ENCODE data around the gene GMNN.
"Not testable (repeated sequence)": the region's sequence is repeated elsewhere in the genome, so short reads cannot be mapped to it uniquely, and the experiment has no call there.

GMNN gene

DNA sequence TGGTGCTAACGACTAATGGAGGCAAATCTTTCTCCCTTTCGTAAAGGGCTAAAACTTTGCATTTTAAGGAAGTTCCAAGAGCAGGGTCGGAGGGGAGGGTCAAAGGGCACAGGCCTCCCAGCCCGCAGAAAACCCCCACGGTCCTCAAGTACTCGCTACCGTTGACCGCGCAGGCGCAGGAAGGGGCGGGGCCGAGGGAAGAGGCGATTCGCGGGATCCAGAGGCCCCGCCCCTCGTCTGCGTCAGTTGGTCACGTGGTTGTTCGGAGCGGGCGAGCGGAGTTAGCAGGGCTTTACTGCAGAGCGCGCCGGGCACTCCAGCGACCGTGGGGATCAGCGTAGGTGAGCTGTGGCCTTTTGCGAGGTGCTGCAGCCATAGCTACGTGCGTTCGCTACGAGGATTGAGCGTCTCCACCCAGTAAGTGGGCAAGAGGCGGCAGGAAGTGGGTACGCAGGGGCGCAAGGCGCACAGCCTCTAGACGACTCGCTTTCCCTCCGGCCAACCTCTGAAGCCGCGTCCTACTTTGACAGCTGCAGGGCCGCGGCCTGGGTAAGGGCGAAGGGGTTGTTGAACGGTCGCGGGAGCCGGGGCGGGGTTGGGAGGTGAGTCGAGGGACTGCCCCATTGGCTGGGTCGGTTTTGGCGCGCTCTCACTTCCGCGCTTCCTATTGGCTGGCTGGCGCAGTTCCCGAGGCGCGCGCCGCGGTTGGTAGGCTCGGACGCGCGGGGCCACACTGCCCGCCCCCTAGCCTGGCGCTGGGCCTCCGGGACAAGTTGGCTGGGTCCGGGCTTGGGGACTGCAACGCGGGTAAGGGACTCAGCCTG, at the start of gene GMNN:
Gene GMNN, plus strand, starts transcription at position 242 of the 824 bp plus-strand sequence. CDS start 2,310 bp downstream, outside the sequence.
- peak; percentile 84 for DNase-seq (ENCODE audit: low spot score)

DNA sequence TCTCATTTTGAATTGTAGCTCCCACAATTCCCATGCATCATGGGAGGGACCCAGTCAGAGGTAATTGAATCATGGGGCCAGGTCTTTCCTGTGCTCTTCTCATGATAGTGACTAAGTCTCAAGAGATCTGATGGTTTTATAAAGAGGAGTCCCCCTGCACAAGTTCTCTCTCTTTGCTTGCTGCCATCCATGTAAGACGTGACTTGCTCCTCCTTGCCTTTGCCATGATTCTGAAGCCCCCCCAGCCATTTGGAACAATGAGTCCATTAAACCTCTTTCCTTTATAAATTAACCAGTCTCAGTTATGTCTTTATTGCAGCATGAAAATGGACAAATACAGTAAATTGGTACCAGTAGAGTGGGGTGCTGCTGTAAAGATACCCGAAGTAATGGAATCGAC, 44.1 kb upstream of the GMNN start:
- DNase-seq (ENCODE audit: low spot score) = not testable (repeated sequence)

DNA sequence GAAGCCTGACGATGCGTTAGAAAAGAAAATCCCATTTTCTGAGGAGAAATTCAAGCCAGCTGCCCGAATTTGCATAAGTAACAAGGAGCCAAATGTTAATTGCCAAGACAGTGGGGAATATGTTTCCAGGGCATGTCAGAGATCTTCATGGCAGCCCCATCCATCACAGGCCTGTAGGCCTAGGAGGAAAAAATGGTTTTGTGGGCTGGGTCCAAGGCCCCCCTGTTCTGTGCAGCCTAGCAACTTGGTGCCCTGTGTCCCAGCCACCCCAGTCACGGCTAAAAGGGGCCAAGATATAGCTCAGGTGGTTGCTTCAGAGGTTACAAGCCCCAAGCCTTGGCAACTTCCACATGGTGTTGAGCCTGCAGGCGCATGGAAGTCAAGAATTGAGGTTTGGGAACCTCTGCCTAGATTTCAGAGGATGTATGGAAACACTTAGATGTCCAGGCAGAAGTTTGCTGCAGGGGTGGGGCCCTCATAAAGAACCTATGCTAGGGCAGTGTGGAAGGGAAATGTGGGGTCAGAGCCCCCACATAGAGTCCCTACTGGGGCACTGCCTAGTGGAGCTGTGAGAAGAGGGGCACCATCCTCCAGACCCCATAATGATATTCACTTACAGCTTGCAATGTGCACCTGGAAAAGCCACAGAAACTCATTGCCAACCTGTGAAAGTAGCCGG, 43.1 kb upstream of the GMNN start:
- DNase-seq (ENCODE audit: low spot score) = not testable (repeated sequence)

DNA sequence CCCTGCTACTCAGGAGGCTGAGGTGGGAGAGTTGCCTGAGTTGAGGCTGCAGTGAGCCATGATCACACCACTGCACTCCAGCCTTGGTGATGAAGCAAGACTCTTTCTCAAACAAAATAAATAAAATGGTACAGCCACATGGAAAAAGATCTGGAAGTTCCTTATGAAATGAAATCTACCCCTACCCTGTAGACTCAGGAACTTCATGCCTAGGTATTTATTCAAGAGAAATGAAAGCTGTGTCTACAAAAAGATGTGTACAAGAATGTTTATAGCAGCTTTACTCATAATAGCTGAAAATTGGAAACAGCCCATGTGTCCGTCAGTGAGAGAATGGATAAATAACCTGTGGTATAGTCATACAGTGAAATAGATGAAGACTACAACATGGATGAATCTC, 40.6 kb upstream of the GMNN start:
- DNase-seq (ENCODE audit: low spot score) = no peak

DNA sequence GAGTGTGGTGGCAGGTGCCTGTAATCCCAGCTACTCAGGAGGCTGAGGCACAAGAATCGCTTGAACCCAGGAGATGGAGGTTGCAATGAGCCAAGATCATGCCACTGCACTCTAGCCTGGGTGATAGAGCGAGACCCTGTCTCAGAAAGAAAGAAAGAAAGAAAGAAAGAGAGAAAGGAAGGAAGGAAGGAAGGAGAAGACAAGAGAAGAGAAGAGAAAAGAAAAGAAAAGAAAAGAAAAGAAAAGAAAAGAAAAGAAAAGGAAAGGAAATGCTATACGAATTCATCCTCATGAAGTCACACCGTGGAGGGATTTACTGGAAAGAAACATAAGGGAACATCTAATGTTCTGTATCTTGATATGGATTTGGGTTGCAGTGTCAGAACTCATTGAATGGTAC, 40.0 kb upstream of the GMNN start:
- not testable (repeated sequence) for DNase-seq (ENCODE audit: low spot score)

DNA sequence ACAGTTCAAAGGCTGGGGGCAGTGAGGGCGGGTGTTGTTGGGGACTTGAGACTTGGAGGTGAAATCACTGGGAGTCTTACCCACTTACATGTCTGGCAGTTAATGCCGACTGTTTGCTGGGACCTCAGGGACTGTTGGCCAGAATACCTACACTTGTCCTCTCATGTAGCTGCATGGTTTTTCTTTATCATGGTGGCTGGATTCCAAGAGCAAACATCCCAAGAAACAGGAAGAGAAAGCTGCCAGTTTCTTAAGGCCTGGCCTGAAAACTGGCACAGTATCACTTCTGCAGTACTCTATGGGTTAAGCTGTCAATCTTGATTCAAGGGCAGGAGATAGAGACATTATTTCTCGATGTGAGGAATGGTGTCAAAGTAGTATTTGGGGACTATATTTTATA, 36.0 kb upstream of the GMNN start:
- no peak for DNase-seq (ENCODE audit: low spot score)

DNA sequence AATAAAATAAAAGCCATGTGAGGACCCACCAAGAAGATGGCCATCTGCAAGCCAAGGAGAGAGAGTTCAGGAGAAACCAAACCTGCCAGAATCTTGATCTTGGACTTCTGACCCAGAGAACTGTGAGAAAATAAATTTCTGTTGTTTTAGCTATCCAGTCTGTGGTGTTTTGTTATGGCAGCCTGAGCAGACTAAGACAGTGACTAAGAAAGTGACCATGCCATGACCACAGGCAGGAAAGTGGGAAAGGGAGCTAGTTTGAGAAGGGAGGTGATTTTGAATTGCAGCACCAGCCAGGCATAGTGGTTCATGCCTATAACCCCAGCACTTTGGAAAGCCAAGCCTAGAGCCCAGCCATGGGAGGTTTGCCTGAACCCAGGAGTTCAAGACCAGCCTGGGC, 33.9 kb upstream of the GMNN start:
- no peak for DNase-seq (ENCODE audit: low spot score)

DNA sequence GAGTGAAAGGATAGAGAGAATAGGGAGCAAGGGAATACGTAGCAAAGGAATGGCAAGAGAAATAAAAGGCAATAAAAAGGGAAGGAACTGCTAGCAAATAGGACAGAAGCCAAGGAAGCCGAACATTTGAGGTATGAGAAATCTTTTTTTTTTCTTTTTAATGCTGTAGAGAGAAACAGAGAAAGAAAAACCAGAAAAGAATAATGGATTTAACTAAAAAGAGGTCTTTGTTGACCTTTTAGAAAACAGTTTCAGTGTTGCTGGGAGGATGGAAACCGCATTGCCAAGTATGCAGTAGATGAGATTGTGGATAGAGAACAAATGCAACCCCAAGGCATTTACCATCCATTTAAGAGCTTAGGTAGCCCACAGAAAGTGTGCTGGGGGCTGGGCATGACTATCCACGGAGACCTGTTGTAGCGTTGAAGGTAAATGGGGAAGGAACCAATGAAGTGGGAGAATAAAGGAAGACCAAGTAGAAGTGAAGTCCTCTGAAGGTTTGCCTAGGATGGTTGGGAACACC, 32.5 kb upstream of the GMNN start:
- DNase-seq (ENCODE audit: low spot score) = no peak

DNA sequence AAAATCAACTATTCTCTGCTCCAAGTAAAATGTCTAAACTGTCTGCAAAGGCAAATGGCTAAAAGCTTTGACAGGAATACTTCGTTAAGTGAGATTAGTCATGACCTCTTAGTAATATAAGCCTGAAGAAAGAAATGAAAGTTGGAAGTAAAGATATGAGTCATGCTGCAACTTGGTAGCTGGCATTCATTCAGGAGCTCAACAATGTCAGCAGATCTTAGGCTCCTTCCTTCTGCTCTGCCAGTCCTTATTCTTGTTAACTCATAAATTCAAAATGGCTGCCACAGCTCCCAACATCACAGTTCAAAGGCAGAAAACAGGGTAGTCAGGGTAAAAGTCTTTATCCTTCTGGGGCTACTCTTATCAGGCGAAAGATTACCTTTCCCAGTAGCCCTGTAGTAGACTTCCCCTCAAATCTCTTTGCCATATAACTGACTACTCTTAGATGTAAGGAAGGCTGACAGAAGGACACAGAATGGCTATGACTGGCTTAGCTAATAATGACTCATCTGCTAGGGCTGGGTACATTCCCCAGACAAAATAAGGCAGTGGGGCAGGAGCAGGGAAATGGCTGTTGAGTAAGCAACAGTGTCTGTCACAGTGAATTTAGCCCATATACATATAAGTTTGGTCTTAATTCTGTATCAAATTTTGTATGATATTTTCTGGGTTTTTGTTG, 31.3 kb upstream of the GMNN start:
- DNase-seq (ENCODE audit: low spot score) = no peak

DNA sequence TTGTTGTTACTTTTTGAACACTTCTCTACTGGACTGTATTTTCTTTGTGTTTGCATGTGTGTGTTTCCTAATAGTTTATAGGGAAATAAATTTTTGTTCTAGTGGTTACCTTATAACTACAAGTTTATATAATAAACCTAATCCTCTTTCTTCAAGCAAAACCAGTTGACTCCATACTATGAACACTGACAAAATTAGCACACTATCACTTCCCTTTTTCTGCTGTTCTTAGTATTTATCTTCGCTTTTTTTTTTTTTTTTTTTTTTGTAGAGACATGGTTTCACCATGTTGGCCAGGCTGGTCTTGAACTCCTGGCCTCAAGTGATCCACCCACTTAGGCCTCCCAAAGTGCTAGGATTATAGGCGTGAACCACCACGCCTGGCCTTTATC, 30.8 kb upstream of the GMNN start:
- no peak for DNase-seq (ENCODE audit: low spot score)

DNA sequence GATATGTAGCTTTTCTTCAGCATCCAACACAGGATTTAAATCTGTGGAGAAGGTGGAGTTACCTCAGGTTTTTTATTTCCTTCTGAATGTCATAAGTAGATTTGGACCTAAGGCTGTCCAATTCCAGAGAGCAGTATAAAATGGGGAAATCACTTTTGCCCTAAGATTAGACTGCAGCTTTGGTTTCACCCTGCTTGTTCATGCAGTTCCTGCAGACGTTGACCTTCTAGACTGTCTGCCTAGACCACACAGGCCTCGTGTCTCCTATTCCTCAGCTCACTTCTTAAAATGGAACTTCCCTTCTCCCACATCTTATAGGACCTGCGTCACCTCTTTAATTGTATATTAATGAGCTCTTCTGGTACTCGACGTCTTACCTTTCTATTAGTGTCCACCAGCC, 29.8 kb upstream of the GMNN start:
- no peak for DNase-seq (ENCODE audit: low spot score)

DNA sequence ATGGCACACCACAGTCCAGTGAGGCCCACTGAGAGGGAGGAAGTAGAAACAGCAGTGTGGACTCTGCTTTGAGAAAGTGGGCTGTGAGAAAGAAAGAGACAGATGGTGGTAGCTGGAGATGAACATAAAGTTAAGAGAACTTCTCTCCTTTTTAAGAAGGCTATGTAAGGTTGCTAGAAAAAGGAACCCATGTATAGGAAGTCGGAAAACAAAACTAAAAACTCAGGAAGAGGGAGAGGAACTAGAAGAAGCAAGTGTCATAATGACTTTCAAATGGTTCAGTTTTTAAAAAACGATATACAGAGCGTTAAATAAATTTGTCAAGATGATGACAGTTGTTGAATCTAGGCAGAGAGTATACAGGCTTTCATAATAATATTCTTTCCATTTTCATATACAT, 25.4 kb upstream of the GMNN start:
- DNase-seq (ENCODE audit: low spot score) = no peak

DNA sequence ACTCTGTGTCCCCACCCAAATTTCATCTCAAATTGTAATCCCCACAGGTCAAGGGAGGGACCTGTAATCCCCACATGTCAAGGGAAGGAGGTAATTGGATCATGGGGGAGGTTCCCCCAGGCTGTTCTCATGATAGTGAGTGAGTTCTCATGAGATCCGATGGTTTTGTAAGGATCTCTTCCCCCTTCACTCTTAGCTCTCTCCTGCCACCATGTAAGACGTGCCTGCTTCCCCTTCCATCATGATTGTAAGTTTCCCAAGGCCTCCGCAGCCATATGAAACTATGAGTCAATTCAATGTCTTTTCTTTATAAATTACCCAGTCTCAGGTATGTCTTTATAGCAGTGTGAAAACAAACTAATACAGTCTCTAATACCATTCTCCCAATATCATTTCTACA, 23.9 kb upstream of the GMNN start:
- not testable (repeated sequence) for DNase-seq (ENCODE audit: low spot score)

DNA sequence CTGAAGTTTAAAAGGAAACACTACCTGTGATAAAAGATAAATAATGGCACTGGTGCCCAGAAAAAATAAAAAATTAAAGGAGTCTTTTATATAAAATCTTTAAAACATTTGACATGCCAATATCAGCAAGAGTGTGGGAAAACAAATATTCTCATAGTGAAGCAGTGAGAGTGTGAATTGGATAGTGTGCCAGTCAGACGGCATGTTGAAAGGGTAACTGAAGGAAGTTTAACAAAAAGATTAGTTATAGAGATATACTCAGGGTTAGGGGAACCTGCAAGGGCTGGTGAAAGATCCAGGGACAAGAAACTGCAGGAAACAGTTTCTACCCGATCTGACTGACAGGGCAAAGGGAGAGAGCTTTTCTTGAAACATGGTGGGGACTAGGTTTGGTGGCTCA, 22.2 kb upstream of the GMNN start:
- DNase-seq (ENCODE audit: low spot score) = no peak

DNA sequence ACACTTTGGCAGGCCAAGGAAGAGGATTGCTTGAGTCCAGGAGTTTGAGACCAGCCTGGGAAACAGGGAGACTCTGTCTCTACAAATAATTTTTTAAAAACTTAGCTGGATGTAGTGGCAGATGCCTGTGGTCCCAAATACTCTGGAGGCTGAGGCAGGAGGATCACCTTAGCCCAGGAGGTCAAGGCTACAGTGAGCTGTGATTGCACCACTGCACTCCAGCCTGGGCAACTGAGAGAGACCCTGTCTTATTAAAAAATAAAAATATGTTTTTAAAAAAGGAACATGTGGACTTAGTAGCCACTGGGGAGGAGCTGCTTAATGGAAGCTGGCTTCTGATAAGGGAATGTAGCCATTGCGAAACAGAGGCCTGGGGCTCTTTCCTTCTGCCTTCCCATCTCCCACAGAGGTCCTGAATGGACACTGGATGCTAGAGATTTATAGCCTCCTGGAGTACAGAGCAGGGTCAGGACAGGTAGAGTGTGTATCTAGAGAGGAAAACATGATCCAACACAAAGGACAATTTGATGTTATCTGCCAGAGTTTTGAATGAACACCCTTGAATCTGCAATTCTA, 21.7 kb upstream of the GMNN start:
- no peak for DNase-seq (ENCODE audit: low spot score)

DNA sequence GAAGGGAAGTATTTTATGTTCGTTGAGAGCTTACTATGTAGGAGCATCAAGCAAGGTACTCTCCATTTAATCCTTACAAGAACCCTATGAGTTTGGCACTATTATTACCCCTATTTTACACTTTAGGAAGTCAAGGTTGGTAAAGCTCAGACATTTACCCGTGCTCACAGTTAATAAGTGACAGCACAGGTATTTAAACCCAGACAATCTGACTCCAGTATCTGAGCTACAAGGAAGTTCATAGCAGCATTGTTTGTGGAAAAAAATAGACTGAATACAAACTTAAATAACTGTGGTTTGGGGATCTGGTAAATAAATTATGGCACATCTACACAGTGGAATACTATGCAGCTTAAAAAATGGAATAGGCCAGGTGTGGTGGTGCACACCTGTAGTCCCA, 21.2 kb upstream of the GMNN start:
- DNase-seq (ENCODE audit: low spot score) = no peak

DNA sequence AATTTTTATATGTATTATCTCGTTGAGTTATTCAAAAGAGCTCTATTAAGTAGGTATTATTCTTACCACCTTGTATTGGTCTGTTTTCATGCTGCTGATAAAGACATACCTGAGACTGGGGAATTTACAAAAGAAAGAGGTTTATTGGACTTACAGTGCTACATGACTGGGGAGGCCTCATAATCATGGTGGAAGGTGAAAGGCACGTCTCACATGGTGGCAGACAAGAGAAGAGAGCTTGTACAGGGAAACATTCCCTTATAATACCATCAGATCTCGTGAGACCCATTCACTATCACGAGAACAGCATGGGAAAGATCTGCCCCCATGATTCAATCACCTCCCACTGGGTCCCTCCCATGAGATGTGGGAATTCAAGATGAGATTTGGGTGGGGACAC, 20.4 kb upstream of the GMNN start:
- not testable (repeated sequence) for DNase-seq (ENCODE audit: low spot score)

DNA sequence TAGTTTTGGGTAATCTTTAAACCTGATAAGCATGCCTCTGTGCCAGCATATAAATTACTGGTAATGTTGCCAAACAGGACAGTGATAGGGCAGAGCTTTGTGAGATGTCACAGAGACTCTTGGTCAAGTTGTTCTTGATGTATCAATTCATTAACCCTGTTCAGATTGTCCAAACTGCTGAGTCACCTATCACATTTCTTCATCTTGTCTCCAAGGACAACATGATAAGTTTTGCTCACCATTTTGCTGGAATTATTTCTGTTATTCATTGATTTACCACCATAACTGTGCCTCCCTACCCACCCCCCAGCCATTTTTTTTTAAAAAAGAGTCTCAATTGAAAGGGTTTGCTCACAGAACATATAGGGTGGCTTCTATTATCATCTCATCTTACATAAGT, 19.5 kb upstream of the GMNN start:
- no peak for DNase-seq (ENCODE audit: low spot score)

DNA sequence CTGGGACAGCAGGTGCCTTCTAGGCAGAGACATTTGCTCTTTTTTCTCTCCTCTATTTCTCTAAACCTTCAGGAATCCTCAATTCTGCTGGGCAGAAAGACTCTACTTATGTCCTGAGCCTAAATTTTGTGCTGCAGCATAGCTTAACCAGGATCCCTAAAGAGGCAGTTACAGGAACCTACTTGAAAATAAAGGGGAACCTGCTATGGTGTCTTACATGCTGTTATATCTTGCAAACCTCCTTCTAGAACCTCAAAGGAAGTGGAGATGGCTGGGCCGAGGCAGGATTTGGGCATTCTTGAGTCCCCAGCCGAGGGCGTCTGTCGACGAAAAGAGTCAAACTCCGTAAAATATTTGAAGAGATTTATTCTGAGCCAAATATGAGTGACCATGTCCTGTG, 17.1 kb upstream of the GMNN start:
- no peak for DNase-seq (ENCODE audit: low spot score)

DNA sequence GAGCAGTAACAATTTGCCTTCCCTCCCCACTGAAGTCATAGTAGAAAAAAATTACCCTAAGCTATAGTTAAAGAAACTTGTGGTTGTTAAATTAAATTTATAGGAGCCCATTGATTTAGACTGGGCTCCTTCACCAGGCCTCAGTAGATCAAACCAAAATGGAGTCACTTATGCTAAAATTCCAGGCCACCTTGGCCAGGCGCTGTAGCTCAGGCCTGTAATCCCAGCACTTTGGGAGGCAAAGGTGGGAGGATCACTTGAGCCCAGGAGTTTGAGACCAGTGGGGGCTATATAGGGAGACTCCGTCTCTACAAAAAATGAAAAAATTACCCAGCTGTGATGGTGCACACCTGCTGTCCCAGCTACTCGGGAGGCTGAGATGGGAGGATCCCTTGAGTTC, 15.0 kb upstream of the GMNN start:
- no peak for DNase-seq (ENCODE audit: low spot score)

DNA sequence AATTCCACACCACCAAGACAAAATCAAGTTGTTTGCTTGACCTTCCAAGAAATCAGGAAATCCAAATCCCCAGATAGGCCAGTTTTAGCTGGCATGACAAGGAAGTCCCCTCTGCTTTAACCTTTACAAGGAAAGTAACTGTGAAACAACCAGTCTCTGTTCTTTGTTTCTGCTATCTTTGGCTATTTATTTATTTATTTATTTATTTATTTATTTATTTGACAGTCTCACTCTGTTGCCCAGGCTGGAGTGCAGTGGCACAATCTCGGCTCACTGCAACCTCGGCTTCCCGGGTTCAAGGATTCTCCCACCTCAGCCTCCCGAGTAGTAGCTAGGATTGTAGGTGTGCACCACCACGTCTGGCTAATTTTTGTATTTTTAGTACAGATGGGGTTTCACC, 14.5 kb upstream of the GMNN start:
- no peak for DNase-seq (ENCODE audit: low spot score)

DNA sequence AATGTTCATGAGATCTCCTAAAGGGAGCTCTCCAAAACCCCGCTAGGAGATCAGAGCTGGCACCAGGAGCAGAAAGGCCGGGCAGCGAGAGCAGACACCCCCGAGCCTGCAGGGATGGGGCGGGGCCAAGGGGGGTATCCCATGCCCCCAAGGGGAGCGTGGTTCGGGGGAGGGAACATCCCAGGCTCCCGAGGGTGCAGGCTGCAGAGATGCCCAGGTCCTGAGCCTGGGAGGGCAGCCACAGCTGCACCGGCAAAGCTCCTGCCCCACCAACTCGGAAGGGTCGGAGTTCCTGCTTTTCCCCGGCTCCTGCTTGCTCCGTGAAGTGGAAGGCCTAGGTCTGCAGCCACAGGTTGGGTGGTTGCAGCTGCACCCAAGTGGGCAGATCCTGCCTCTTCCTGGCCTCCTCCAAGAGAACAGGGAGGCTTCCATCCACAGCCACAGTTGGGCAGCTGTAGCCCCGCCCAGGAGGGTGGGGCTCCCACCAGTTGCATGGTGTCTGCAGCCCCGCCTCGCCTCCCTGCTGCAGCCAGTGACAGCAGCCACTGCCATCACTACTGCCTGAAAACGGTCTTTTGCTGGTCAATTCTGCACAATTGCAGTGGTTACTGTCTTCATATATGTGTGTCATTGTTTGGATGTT, 13.4 kb upstream of the GMNN start:
- DNase-seq (ENCODE audit: low spot score) = no peak
